Stimulated activated CD4-positive, alpha-beta T cell treated with anti-CD3 and anti-CD28 coated beads, Interleukin-12 subunit alpha, Interleukin-12 subunit beta, amount 100 ng/mL, for 48 hours (primary cell): ENCODE data around the gene TRMT1.

Experiments used
- DNase-seq, 3 donors: peaks; one replicate each; pipeline ENCODE4 v3.0.0-alpha.2; 2020; ENCODE audit warnings: low read depth in 2 of 3, low spot score in 1 of 3

TRMT1 gene

DNA sequence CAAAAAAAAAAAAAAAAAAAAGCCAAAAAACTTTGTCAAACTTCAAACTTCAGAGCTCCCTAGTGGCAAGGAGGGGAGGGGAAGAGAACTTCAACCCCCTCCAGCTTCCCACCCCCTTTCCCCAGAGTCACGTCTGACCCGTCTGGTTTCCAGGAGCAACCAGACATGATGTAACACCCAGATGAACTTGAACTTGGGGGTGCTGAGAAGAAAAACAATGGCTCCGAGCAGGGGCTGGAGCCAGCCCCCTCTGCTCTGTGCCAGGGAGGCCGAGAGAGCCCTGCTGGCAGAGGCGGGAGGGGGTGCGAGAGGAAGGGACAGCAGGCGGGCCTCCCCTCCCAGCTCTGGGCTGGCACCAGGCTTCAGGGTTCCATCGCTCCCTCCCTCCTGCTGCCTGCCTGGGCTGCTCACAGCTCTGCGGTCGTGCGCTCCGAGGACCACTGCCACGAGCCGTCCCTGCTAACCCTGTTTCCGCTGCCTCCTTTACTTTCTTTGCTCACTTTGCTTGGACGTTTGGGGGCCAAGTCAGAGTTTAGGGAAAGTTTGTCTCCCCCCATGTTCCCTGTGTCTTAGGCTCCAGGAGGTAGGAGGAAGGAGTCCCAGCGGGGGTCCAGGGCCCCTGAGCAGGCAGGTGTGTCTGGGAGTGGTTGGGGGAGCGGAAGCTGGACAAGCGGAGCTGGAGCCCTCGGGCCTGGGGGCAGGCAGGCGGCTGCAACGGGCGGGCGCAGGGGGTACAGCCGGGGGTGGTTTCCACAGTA is 25.0 kb downstream of the TRMT1 start:
- no peak for DNase-seq

DNA sequence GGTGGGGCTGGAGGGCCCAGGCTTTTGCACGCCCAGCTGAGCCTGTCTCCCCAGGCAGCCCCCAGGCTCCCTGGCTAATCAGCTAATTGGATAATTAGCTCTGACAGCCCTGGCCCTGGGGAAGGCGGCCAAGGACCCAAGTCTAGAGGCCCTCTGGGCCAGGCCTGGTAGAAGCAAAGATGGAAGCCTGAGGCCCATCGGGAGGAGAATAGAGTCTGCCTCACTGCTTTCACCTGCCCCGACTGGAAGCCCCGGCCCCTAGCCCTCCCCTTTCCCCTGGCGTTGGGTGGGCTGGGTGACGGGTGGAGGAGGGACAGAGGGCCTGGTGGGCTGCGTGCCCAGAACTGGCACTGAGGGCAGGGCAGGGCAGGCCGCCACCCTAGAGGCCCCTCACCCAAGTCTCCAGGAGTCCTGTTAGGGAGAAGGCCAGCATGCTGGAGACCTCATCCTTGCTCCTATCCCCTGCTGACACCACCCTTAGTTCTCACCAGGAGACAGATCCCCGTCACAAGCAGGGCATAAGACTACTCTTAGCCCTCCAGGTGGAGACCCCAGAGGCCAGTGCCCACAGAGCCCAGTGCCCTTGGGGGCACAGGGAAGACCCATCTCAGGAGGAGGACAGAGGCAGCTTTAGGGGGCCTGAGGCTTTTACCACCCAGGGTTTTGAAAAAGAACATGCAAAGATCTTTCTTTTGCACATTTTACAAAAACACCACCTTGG is 25.9 kb downstream of the TRMT1 start:
- no peak for DNase-seq

DNA sequence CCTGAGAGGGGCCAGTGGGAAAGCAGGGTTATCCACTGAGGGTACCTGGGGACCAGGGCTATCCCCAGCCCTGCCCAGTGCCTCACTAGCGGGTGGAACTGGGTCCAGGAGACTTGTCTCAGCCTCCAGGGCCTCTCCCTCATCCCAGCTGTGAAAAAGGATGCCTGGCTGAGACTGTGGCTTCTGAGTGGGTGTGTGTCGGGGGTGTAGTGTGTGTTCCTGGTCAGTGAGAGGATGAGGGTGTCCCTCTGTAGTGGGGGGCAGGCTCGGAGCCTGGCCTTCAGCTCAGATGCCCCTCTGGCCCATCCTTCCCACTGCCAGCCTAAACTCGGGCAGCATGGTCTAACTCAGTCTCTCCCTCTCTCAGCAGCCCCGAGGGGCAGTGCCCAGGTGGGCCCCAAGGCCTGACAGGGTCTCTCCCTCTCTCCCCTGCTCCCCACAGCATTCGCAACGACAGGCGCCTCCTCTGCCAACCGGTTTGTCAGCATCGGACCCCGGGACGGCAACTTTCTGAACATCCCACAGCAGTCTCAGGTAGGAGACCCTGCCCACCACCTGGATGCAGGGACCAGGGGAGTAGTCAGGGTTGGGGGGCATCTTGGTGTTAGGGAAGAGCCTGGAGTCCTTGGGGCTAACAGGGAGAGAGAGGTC is 26.6 kb downstream of the TRMT1 start:
- DNase-seq: no peak

DNA sequence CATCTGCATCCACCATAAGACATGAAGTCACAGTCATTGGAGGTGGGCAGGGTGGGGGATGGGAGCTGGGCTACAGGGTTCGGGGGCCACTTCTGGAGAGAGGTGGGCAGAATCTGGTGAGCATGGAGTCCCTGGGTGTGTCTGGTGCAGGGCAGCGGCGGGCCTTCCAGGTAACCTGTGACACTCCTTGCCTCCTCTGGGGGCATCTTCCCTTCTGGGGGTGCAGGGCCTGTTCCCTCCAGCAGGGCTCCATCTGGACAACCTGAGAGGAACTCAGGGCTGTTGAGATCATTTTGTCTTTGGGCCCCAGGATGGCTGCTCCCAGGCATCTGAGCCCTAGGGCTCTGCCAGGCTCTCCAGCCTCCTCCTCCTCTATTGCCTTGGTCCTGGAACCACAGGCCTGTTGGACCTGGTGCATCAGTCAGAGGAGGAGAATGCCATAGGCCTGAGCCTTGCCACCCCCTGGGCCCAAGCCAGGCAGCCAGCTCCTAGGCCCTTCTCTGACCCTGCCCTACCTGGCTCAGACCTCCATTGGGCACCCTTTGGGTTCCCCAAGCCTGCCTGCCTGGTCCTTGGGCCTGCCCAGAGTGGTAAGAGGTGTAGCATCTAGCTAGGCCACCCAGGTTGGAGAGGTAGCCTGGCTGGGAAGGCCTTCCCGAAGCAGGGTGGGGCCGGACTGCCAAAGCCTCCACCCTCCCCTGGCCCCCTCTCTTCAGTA is 27.2 kb downstream of the TRMT1 start:
- DNase-seq: no peak

DNA sequence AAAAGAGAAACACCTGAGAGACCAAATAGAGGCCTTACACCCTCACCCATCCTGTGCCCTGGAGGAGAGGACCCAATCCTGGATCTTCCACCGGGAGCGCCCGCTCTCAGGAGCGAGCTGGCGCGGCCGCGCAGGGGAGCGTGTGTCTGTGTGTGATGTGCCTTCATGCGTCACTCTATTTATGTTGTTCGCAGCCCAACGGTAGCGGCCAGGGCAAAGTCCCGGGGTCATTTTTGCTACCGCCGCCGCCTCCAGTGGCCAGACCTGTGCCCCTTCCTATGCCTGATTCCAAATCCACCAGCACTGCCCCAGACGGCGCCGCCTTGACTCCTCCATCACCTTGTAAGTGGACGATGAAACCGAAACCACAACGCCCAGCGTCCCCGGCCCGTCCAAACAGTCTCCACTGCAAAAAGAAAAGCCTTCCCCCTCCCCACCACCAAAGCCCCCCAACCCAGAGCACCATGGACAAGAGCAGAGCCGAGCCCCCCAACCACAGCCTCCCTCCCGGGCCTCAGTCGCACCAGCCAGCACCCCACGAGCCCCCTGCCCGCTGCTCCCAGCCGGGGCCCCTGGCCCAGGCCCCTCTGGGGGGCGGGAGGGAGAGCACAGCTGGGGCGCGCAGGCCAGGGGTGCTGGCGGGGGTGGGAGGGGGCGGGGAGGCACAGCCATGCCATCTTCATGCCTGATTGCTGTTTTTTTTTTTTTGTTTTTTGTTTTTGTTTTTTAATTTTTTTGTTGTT is 28.6 kb downstream of the TRMT1 start:
- DNase-seq: no peak

DNA sequence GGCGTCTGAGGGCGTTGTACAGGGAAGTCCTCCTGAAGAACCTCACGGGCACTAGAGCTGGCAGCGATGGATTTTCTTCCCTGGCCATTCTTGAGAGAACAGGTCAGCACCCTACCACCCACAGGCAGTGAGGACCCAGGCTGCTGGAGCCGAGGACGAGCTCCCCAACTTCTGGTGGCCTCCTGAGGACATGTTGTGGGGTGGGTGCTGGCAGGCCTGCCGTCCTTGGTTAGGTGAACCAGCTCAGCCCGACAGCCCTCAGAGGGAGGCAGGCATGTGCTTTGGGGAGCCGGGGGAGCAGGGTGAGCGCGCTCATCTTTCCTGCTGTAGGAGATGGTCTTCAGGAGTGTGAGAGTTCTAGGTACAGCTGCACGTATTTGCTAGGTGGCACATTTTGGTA is 29.2 kb downstream of the TRMT1 start:
- DNase-seq: no peak

DNA sequence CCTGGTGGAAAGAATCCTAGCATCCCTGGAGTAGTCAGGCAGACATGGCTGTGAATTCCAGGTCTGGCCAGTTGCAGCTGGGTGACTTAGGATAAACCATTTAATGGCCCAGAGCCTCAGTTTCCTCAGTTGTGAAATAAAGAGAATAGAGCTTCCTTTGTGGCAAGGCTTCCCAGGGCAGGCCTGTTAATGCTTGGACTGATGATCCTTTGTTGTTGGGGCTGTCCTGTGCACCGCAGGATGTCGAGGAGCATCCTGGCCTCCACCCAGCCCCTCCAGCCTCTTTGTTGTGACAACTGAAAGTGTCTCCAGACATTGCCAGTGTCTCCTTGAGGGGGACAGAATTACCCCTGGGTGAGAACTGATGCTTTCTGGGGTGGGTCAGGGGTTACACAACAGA is 30.2 kb downstream of the TRMT1 start:
- no peak for DNase-seq

DNA sequence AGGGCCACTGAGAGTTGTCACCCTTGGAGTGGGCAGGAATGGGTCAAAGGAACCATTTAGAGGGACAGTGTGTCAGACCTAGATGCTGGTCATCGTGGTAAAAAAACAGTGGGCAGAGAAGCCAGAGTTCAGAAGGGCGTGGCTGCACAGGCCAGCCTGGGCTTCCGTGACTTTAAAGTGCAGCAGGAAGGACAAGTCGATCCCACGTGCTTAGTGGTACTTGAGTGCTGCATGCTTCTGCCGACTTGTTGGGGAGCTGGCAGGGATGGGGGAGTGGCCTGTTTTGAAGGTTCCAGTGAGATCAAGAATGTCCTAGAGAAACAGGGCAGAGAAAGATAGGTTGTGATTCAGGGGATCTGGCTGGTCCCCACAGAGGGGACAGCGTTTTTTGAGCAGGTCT is 30.9 kb downstream of the TRMT1 start:
- no peak for DNase-seq

DNA sequence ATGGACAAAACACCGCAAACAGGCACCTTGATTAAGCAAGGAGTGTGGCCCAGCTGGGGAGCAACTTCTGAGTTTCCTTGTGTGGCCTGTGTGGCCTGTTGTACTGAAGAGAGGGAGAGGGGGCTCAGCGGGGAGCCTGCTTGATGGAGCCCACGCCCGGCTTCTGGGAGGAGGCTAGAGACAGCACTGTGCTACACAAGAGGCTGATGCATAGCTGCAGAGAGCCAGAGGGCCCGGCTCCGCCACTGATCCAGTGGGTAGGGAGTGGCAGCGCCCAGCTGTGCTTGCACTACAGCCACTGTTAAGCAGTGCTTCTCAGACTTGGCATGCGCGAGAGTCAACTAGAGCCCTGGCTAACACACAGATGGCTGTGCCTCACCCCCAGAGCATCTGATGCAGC is 32.9 kb downstream of the TRMT1 start:
- no peak for DNase-seq

DNA sequence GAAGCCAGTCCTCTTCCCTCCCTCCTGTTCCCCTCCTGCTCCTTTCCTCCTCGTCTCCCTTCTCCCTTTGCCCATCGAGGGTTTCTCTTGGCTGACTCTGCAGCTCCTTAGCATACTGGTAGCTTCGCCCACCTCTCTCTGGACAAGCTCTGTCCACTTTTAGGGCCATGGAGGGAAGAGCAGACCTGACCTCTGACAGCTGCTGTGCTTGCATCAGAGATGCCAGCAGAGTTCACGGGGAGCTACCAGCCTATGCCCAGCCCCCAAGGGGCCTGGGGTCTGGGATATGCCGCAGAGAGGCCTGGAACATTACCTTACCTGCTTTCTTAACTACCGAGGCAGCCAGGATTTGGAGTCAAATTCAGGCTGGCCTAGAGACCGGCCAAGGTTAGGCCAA is 33.5 kb downstream of the TRMT1 start:
- no peak for DNase-seq

DNA sequence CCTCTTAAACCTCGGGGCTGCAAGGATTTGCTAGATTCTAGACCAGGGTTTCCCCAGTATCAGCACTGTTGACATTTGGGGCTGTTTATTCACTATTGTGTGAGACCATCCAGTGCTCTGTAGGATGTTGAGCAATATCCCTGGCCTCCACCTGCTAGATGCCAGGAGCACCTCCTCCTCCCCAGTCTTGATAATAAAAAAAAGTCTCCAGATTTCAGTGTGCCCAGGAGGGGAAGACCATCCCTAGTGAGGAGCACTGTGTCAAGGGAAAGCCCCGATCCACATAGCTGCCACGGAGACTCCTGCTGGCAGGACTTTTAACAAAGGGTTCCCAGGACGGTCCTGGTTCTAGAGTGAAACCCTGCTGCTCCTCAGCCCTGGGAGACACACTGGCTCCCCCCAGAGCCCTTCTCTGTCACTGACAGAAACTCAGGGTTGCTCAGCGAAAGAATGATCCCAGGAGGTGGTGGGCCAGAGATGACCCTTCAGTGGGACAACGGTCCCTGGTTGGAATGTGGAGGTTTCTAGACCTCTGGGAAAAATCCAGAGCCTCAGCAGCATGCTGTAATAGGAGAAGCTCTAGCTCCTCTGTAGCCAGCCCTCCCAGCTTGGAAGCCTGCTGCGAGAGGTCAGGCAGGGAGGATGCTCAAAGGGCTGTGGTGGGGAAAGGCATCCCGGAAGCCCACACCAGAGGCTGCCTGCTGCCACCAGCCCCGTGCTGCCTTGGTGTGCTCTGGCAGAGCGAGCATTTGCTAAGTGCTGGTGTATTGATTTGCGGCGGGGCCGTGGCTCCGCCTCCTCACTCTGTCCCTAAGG is 34.1 kb downstream of the TRMT1 start:
- DNase-seq: no peak

DNA sequence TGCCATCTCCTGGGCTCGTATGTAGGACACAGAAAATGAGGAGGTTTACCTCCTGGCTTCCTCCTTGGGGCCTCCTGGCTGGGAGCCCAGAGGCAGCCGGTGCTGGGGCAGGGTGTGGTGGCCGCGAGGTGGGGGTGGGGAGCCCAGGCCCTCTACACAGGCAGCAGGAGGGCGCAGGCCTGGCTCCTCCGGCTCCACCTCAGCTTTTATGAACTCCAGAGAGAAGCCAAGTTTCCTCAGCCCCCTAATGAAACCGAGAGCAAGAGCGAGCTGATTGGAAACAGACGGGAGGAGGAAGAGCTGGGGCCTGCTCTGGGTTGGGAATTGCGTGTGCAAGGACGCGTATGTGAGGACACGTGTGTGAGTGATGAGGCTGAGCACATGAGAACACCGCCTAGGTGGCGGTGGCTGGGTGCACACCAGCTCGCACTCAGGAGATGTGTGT is 37.0 kb downstream of the TRMT1 start:
- no peak for DNase-seq

DNA sequence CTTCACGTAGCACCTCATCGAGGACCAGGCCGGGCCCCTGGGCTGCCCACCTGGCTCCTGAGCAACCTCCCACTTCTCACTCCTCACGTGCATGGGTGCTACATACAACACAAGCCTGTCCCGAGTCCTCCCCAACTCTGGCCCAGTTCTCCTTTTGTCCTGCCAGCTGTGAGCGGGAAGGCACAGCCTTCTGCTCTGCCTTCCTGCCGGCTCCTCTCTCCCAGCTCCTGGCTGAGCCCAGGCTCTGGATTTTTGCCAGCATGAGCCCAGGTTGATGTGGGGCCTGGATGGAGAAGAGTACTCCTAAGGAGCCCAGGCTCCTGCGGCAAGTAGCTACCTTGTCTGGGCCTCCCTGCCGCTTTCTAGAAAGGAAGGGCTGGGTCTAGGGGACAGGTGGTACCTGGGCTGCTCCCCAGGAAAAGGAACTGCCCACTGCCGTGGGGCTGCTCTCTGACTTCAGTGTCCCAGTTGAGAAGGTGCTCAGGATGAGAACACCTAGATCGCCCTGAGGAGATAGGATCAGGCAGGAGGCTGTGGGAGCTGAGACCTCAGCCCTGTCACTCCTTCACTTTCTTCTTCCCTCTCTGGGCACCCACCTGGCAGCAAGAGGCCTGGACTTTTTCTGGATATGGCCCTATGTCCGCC is 37.5 kb downstream of the TRMT1 start:
- DNase-seq: no peak

DNA sequence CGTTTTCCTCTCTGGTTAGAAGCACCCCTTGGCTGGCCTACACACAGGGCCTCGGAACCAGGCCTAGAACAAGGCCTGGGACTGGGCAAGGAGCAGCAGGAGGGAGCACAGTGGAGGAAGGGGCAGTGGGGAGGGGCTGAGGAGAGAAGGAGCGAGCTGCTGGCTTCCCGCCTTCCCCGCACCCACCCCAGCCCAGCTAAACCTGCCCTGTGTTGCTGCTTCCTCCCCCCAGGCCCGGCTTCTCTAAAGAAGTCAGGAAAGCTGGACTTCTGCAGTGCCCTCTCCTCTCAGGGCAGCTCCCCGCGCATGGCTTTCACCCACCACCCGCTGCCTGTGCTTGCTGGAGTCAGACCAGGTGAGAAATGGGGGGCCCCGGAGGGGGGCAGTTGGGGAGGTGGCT is 38.2 kb downstream of the TRMT1 start:
- DNase-seq: no peak

DNA sequence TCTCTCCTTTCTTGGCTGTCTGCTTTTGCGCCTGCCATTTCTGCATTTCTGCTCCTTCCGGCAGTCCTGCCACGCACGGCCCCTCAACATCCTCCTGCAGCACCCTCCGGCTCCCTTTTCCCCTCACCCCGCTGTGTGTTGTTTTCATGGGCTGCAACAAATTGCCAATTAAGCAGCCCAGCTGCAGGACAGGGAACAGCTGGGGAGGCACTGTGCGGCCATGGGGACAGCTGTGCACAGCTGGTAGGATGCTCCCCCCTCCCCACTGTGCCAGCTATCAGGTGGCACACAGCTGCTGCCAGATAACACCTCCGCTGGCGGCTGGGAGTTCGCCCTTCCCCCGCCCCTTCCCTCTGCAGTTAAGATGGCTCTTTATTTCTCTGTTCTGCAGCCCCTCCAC is 39.3 kb downstream of the TRMT1 start:
- DNase-seq: no peak

DNA sequence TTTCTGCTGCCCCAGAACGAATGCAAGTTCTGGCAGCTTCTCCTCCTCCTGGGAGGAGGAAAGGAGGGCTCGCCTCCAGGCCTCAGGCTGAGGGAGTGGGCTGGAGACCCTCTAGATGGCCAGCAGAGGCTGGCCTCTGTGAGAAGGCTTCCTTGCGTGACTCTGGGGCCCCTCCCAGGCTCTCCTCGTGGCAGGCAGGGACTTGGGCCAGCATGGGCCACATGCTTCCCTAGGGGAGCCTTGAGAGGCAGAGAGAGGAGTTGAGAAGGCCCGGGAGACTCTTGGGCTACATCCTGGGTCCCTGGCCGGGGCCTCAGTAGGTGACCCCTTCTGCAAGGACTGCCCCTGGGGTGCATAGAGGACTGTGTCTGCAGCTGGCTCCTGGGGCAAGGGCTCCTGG is 39.8 kb downstream of the TRMT1 start:
- DNase-seq: no peak

DNA sequence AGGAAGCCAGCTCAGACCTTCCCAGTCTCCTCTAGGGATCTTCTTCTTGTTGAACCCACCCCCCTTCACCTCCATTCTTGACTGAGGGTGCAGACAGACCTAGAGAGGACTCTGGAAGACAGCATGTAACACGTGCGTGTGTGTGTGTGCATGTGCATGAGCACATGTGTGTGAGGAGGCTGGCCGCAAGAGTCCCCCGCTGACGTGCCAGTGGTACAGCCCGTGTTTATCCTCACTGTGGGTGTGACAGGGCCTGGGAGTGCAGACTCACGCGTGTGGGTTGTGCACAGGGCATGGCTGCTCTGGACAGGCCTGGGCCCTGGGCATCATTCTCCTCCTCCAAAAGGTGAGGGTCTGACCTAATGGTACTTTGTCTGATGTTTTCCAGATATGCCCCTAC is 40.2 kb downstream of the TRMT1 start:
- no peak for DNase-seq

DNA sequence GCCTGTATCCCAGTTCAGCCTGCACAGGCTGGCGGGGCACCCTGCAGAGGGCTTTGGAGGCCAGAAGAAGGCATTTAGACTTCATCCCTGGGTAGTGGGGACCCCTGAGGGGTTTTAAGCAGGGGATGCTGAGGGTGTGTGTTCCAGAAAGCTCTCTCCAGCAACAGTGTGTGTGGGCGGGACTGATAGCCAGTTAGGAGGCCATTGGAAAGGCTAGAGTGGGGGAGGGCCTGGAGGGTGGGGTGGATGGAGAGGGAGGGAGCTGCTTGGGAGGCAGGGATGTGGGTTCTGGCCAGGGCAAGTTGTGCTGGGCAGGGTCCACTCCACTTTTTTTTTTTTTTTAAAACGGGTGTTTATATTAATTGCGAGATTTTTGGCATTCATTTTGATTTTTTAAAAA is 42.2 kb downstream of the TRMT1 start:
- no peak for DNase-seq

DNA sequence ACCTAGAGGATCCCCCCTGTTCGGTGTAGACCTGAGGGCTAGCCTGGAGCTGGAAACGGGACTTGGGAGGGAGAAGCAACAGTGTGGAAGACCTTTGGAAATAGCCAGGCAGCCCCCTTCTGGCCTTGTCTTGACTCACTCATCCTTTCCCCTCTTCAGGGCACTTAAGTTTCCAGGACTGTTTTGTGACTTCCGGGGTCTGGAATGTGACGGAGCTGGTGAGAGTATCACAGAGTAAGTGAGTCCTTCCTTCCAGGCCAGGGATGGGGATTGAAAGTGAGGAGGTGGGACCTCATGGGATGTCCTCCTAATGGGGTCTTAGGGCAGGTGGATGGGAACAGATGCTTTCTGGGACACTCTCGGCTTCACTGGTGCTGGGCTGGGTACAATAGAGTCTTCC is 43.3 kb downstream of the TRMT1 start:
- DNase-seq: no peak
